Neural crest cell (in vitro differentiated cells): ENCODE results near the gene ZBTB7B. TPM values are rescaled to one million over a fixed set of nuclear protein-coding genes. Genes with fewer than 3 reads are reported as not detected.

ENCODE experiments used
- DNase-seq: peaks from one replicate; pipeline ENCODE4 v3.0.0; 2021; ENCODE audit warnings: low read depth, mixed read lengths, low spot score
- H3K27ac Mint-ChIP-seq: one replicate; pipeline ENCODE4 v1.8.0; 2021; ENCODE audit warnings: mild to moderate bottlenecking, mixed read lengths; ENCODE audit not compliant: unreplicated experiment
- H3K27me3 Mint-ChIP-seq: 2 replicates; pipeline ENCODE4 v1.8.0; 2021; ENCODE audit warnings: low read depth, mild to moderate bottlenecking, mixed read lengths
- H3K36me3 Mint-ChIP-seq: 2 replicates; pipeline ENCODE4 v1.8.0; 2021; ENCODE audit warnings: low read depth, mild to moderate bottlenecking, mixed read lengths
- H3K4me1 Mint-ChIP-seq: 2 replicates; pipeline ENCODE4 v1.8.0; 2021; ENCODE audit warnings: mixed read lengths
- H3K4me3 Mint-ChIP-seq: one replicate; pipeline ENCODE4 v1.8.0; 2021; ENCODE audit warnings: mild to moderate bottlenecking, mixed read lengths
- H3K9me3 Mint-ChIP-seq: 2 replicates; pipeline ENCODE4 v1.8.0; 2021; ENCODE audit warnings: mixed read lengths
- CTCF ChIP-seq: fragments of 200-600 bp; sonication (generic); conservative IDR thresholded peaks from 2 replicates; pipeline ENCODE4 v1.5.0; 2021; ENCODE audit warnings: antibody characterized with exemption, mild to moderate bottlenecking
- total RNA-seq: library from RNA; stranded (reverse); gene quantifications from 2 replicates; pipeline ENCODE4 v1.2.1, GENCODE V29; 2021

ZBTB7B gene
- total RNA-seq, 1 donor from 2014 or later, result 6.9 TPM

GRCh38 chr1:155051777-155052398 lies 49.3 kb downstream of the ZBTB7B start:
- Mint-ChIP-seq H3K9me3 (no peaks in the 10 kb centered on the region), H3K27ac (no peak overlapping the region), H3K4me3 (peak overlapping the region; percentile 88), H3K36me3 (no peaks in the 10 kb centered on the region), H3K27me3 (peaks cover 6% of the 10 kb centered on the region), H3K4me1 (peaks cover 34% of the 10 kb centered on the region)
- TF ChIP-seq CTCF, result no peak
- DNase-seq, result no peak

- Mint-ChIP-seq H3K9me3 (no peaks in the 10 kb centered on the region), H3K4me1 (peaks cover 34% of the 10 kb centered on the region), H3K27ac (no peak overlapping the region), H3K27me3 (peaks cover 6% of the 10 kb centered on the region), H3K36me3 (no peaks in the 10 kb centered on the region), H3K4me3 (peak overlapping the region; percentile 88)
- no peak for DNase-seq
- peak; percentile 17 for TF ChIP-seq CTCF
Observed at GRCh38 chr1:155052439-155053395, 50.1 kb downstream of the ZBTB7B start.

- no peaks in the 10 kb centered on the region for H3K36me3 Mint-ChIP-seq
- H3K27ac Mint-ChIP-seq, result no peak overlapping the region
- H3K27me3 Mint-ChIP-seq, result peaks cover 6% of the 10 kb centered on the region
- no peak for DNase-seq
- no peak for TF ChIP-seq CTCF
- H3K4me1 Mint-ChIP-seq, result peaks cover 28% of the 10 kb centered on the region
- no peaks in the 10 kb centered on the region for H3K9me3 Mint-ChIP-seq
- H3K4me3 Mint-ChIP-seq, result peak overlapping the region; percentile 81
Observed at GRCh38 chr1:155053531-155054105, 51.0 kb downstream of the ZBTB7B start.

- peaks cover 8% of the 10 kb centered on the region for H3K27me3 Mint-ChIP-seq
Observed at GRCh38 chr1:155057104-155057503, 54.5 kb downstream of the ZBTB7B start.

More at GRCh38 chr1:155057104-155057503, 54.5 kb downstream of the ZBTB7B start:
- Mint-ChIP-seq H3K9me3 (no peaks in the 10 kb centered on the region), H3K4me3 (no peak overlapping the region), H3K36me3 (no peaks in the 10 kb centered on the region), H3K4me1 (peaks cover 11% of the 10 kb centered on the region), H3K27ac (no peak overlapping the region)
- DNase-seq, result no peak
- no peak for TF ChIP-seq CTCF
